Activated CD4-positive, alpha-beta T cell treated with anti-CD3 and anti-CD28 coated beads, Interleukin-2, amount 10 ng/mL, durations not matched to agents 24 days and 14 days (primary cell): Measurements from ENCODE around the gene DCAF6. TPM values are rescaled to one million over a fixed set of nuclear protein-coding genes. Genes with fewer than 3 reads are reported as not detected.

Experiments used
- DNase-seq: peaks from one replicate; pipeline ENCODE4 v3.0.0; 2022
- H3K27ac Mint-ChIP-seq: one replicate; pipeline ENCODE4 v1.8.0; 2022; ENCODE audit warnings: mild to moderate bottlenecking, mixed read lengths
- H3K27me3 Mint-ChIP-seq: one replicate; pipeline ENCODE4 v1.8.0; 2022; ENCODE audit warnings: mixed read lengths
- H3K36me3 Mint-ChIP-seq: one replicate; pipeline ENCODE4 v1.8.0; 2022; ENCODE audit warnings: low read depth, mild to moderate bottlenecking, mixed read lengths
- H3K4me1 Mint-ChIP-seq: one replicate; pipeline ENCODE4 v1.8.0; 2021; ENCODE audit warnings: mixed read lengths
- H3K4me3 Mint-ChIP-seq: one replicate; pipeline ENCODE4 v1.8.0; 2022; ENCODE audit warnings: mild to moderate bottlenecking, moderate library complexity, mixed read lengths
- H3K9me3 Mint-ChIP-seq: one replicate; pipeline ENCODE4 v1.8.0; 2021; ENCODE audit warnings: mixed read lengths
- intact Hi-C: fragments of 100-400 bp; cut with micrococcal nuclease; formaldehyde crosslinking; loops from one replicate; pipeline ENCODE4 v1.15.1; 2023
- total RNA-seq: library from RNA; stranded (reverse); gene quantifications from 2 replicates; pipeline ENCODE4 v1.2.3, GENCODE V29; 2022

DCAF6 gene
- total RNA-seq, 1 donor from 2014 or later = 24.1 TPM

DNA sequence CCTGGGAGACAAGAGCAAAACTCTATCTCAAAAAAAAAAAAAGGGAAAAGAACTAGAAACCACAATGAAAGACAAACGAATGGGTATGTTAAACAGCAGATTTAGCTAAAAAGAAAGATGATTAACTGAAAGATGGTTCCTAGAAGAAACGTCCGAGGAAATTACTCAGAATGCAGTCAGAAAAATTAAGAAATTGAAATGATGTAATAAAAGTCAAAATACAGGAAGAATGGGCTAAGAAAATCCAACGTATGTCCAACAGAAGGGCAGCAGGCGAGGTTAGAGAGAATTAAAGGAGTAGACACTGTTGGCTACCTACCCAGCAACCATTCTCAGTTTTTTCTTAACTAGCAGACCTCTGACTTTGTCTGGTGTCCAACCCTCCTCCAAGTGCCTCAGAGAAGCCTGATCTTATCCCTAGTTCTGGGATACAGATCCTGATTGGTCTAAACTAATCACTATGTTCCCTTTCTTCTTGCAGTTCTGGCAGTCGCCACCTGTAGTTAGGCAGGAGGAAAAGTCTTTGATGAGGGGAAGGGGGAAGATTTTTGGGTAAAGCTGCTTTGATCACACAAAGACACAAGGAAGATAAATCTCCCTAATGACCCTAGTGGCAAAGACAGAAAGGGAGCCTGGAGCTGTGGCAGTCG lies 174.5 kb downstream of the DCAF6 start:
- intact Hi-C loops = no loop called here
- Mint-ChIP-seq H3K27me3 (peaks cover 5% of the 10 kb centered on the region), H3K9me3 (no peaks in the 10 kb centered on the region), H3K36me3 (no peaks in the 10 kb centered on the region), H3K4me1 (no peaks in the 10 kb centered on the region), H3K4me3 (no peak overlapping the region), H3K27ac (no peak overlapping the region)
- DNase-seq = no peak

DNA sequence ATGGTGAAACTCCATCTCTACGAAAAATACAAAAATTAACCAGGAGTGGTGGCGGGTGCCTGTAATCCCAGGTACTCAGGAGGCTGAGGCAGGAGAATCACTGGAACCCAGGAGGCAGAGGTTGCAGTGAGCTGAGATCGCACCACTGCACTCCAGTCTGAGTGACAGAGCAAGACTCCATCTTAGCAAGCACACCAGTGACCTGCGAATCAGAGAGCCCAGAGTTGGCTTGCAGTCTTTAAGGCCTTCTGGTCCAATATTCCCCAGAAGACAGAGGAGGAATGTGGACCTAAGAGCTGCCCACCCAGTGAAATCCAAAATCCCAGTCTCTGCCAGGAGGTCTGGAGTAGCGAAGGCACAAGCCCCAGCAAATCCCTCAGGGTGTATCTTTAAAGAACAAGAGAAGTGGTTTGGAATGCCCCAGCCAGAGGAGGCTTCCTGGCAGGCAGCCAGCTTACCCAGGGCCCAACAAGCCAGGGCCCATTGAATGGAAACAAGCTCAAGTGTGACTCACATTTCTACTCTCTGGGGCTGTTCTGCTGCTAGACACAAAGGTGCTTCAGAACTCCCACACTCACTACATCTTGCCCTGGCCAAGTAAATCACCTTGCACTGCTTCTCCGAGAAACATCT lies 176.3 kb downstream of the DCAF6 start:
- Mint-ChIP-seq H3K9me3 (no peaks in the 10 kb centered on the region), H3K27ac (no peak overlapping the region), H3K36me3 (no peaks in the 10 kb centered on the region), H3K4me3 (no peak overlapping the region), H3K4me1 (no peaks in the 10 kb centered on the region), H3K27me3 (peaks cover 4% of the 10 kb centered on the region)
- peak; percentile 60 for DNase-seq
- intact Hi-C loops = no loop called here

DNA sequence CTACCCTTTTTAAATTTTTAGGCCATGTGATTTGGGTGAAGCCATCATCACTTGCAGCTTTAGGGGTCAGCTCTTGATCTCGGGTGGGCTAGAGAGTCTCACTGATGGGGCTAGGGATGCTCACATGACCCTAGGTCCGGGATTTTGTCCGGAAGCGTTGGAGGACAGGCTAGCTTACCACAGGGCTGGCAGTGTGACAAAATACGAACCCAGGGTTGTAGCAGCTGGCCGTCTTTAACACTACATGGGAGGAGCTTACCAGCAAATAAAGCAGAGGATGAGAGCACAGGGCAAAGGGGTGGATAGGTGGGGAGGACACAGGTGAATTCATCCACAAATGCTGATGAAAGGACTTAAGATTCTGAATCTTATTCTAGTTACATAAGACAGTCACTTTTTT lies 178.4 kb downstream of the DCAF6 start:
- H3K4me3 Mint-ChIP-seq = no peak overlapping the region
- H3K9me3 Mint-ChIP-seq = no peaks in the 10 kb centered on the region
- no peak overlapping the region for H3K27ac Mint-ChIP-seq
- no peak for DNase-seq
- intact Hi-C loops = no loop called here
- H3K27me3 Mint-ChIP-seq = peaks cover 12% of the 10 kb centered on the region
- no peaks in the 10 kb centered on the region for H3K4me1 Mint-ChIP-seq
- no peaks in the 10 kb centered on the region for H3K36me3 Mint-ChIP-seq

DNA sequence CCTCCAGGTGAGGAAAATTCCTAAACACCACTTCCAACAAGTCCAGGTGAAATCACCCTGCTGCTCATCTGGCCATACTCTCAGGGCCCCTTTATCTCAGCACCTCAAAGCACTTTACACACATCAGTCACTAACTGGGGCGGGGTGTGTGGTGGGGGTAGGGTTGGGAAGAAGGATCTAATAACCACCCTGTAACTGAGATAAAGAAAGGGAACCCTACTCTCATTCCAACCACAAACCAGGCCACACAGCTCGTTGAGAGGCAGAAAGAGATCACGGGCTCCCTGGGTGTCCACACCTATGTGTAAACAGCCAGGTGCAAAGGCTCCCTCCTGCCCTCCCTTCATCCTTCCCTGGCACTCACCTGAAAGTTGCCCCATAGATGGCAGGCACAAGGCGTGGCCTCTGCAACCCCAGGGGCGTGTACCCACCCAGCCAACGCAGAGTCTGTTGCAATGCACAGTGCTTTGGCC lies 179.9 kb downstream of the DCAF6 start:
- Mint-ChIP-seq H3K4me3 (no peak overlapping the region), H3K4me1 (no peaks in the 10 kb centered on the region), H3K27me3 (peaks cover 14% of the 10 kb centered on the region), H3K27ac (no peak overlapping the region), H3K9me3 (no peaks in the 10 kb centered on the region), H3K36me3 (no peaks in the 10 kb centered on the region)
- DNase-seq = no peak
- intact Hi-C loops = no loop called here

DNA sequence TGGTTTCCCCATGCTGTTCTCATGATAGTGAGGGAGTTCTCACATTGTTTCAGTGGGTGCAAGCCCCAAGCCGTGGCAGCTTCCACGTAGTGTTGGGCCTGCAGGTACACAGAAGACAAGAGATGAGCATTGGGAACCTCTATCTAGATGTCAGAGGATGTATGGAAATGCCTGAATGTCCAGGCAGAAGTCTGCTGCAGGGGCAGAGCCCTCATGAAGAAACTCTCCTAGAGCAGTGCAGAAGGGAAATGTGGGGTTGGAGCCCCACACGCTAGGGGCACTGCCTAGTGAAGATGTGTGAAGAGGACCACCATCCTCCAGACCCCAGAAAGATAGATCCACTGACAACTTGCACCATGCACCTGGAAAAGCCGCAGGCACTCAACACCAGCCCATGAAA lies 183.3 kb downstream of the DCAF6 start:
- no peak overlapping the region for H3K4me3 Mint-ChIP-seq
- H3K27ac Mint-ChIP-seq = no peak overlapping the region
- H3K27me3 Mint-ChIP-seq = peaks cover 25% of the 10 kb centered on the region
- no peaks in the 10 kb centered on the region for H3K36me3 Mint-ChIP-seq
- intact Hi-C loops = no loop called here
- no peaks in the 10 kb centered on the region for H3K9me3 Mint-ChIP-seq
- DNase-seq = no peak
- no peaks in the 10 kb centered on the region for H3K4me1 Mint-ChIP-seq

DNA sequence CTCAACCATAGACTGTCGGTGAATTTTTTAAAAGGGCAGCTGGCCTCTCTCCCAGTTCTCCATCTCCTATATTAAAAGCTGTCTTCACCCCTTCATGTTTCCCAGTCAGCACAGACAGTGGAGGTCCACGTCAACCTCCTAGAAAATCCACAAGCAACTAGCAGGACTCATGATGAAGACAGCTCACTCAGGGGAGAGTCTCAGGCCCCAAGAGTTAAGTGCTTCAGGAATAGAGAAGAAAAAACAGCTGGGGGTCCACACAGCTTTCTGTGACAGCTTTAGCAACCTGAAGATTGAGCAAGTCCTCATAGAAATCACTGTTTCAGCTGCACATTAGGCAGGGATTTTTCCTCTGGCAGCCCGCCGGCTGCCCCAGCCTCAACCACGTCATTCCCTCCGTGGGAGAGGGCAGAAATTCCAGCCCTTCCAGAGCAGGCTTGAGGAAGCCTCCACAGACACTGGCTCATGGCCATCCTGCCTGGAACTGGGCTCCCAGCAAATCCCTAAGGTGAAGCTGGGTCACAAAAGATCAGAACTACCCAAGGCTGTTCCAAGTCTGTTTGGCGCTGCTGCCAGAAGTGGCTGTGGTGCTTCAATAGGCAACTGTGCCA lies 185.0 kb downstream of the DCAF6 start:
- Mint-ChIP-seq H3K27me3 (peaks cover 28% of the 10 kb centered on the region), H3K27ac (no peak overlapping the region), H3K4me3 (no peak overlapping the region), H3K4me1 (no peaks in the 10 kb centered on the region), H3K36me3 (no peaks in the 10 kb centered on the region), H3K9me3 (no peaks in the 10 kb centered on the region)
- intact Hi-C loops = no loop called here
- no peak for DNase-seq

DNA sequence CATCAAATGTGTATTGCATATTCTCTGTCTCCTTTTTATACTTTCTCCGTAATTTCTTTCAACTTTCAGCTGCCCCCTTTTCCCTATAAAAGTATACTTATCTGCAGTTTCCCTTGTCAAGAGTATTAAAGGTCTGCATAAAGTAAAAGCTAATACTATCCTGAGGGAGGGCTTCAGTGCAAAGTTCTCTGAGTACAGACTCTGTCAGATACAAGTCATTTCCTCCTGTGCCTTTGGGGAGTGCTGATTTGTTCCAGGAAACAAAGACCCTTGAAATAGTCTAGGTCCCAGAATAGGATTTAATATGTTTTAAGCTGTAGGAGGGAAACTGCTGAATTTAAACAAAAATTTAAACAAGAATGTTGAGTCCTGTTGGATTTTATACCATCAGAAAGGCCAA lies 188.6 kb downstream of the DCAF6 start:
- Mint-ChIP-seq H3K27ac (no peak overlapping the region), H3K36me3 (no peaks in the 10 kb centered on the region), H3K4me3 (no peak overlapping the region), H3K4me1 (no peaks in the 10 kb centered on the region), H3K9me3 (peaks cover 4% of the 10 kb centered on the region), H3K27me3 (peaks cover 27% of the 10 kb centered on the region)
- intact Hi-C loops = no loop called here
- DNase-seq = no peak

Other genes starting within 250 kb of the DCAF6 start
- gene MPZL1, start 214.7 kb upstream of the DCAF6 start, total RNA-seq = 39.3 and 41.8 TPM in 2 replicates
- 0.09 and 0.19 TPM in 2 replicates for gene ADCY10, start 22.5 kb upstream of the DCAF6 start, total RNA-seq
- gene MPC2, start 389 bp downstream of the DCAF6 start, total RNA-seq = 32.2 and 38.9 TPM in 2 replicates
- 0.51 and 0.85 TPM in 2 replicates for gene GPR161, start 200.2 kb downstream of the DCAF6 start, total RNA-seq
- gene TIPRL, start 242.3 kb downstream of the DCAF6 start, total RNA-seq = 46.8 and 49.2 TPM in 2 replicates